Left ventricle myocardium superior (tissue), 1 donor: ENCODE data around the gene MAST4. TPM values are rescaled to one million over a fixed set of nuclear protein-coding genes. Genes with fewer than 3 reads are reported as not detected.
"Not testable (repeated sequence)": the region's sequence is repeated elsewhere in the genome, so short reads cannot be mapped to it uniquely, and the experiment has no call there.

Experiments
- ATAC-seq: fragments of 200-7000 bp; cut with Tn5 transposase; one replicate; pipeline ENCODE4 v1.9.1; 2020; ENCODE audit warnings: mild to moderate bottlenecking, moderate library complexity
- DNase-seq: peaks from one replicate; pipeline ENCODE4 v3.0.0-alpha.2; 2020
- intact Hi-C: fragments of 100-400 bp; cut with micrococcal nuclease; formaldehyde crosslinking; loops from one replicate; pipeline ENCODE4 v1.11.0; 2022
- total RNA-seq: library from RNA; stranded (reverse); fragmentation: NEBNext Ultra II Directional; extraction: Animal tissue kit (Norgen Biotek cat#: 25700); gene quantifications from one replicate; pipeline ENCODE4 v1.2.1, GENCODE V29; 2021
- donor health status: DM: no; HTN: yes; CAD: no; lungs with severe emphysema.

MAST4 gene
- total RNA-seq, 1 donor from 2014 or later = 51.5 TPM

GRCh38 chr5:67156976-67157583, 560.9 kb downstream of the MAST4 start:
- DNase-seq (peak; percentile 40), ATAC-seq (no peak)
- intact Hi-C loops = loop anchor here (10.0 kb wide), 2 partner anchors 48 to 342 kb away; no protein-coding TSS in a partner anchor

- intact Hi-C loops = no loop called here
- ATAC-seq = no peak
- DNase-seq = no peak
Measured at GRCh38 chr5:67160272-67160671, 564.1 kb downstream of the MAST4 start.

- ATAC-seq (no peak), DNase-seq (no peak)
- intact Hi-C loops = no loop called here
Measured at GRCh38 chr5:67160985-67161384, 564.8 kb downstream of the MAST4 start.

GRCh38 chr5:67161767-67162166, 565.6 kb downstream of the MAST4 start:
- DNase-seq (no peak), ATAC-seq (no peak)
- intact Hi-C loops = no loop called here

GRCh38 chr5:67163231-67163756, 567.1 kb downstream of the MAST4 start:
- ATAC-seq (no peak), DNase-seq (no peak)
- intact Hi-C loops = no loop called here

- ATAC-seq (no peak), DNase-seq (no peak)
- intact Hi-C loops = no loop called here
Measured at GRCh38 chr5:67163863-67164595, 567.8 kb downstream of the MAST4 start.

- no peak for DNase-seq
- intact Hi-C loops = no loop called here
- no peak for ATAC-seq
Measured at GRCh38 chr5:67164856-67165525, 568.8 kb downstream of the MAST4 start.

- ATAC-seq (peak; percentile 86), DNase-seq (peak; percentile 90)
- intact Hi-C loops = no loop called here
Measured at GRCh38 chr5:67165526-67166459, 569.6 kb downstream of the MAST4 start.

GRCh38 chr5:67166460-67167285, 570.5 kb downstream of the MAST4 start:
- peak; percentile 74 for DNase-seq

GRCh38 chr5:67168069-67168468, 571.9 kb downstream of the MAST4 start:
- intact Hi-C loops = no loop called here
- ATAC-seq (no peak), DNase-seq (no peak)

More at GRCh38 chr5:67166460-67167285, 570.5 kb downstream of the MAST4 start:
- intact Hi-C loops = no loop called here
- peak; percentile 59 for ATAC-seq

GRCh38 chr5:67170767-67171166, 574.6 kb downstream of the MAST4 start:
- peak; percentile 60 for ATAC-seq
- no peak for DNase-seq
- intact Hi-C loops = no loop called here

GRCh38 chr5:67173351-67173750, 577.2 kb downstream of the MAST4 start:
- intact Hi-C loops, ATAC-seq, DNase-seq: not testable (repeated sequence)

- no peak for ATAC-seq
- intact Hi-C loops = no loop called here
Measured at GRCh38 chr5:67173959-67174358, 577.8 kb downstream of the MAST4 start.

GRCh38 chr5:67176936-67177335, 580.7 kb downstream of the MAST4 start:
- DNase-seq (no peak), ATAC-seq (no peak)
- intact Hi-C loops = no loop called here

More at GRCh38 chr5:67173959-67174358, 577.8 kb downstream of the MAST4 start:
- no peak for DNase-seq

GRCh38 chr5:67178085-67178484, 581.9 kb downstream of the MAST4 start:
- intact Hi-C loops = no loop called here
- no peak for ATAC-seq
- DNase-seq = no peak

GRCh38 chr5:67178966-67179365, 582.8 kb downstream of the MAST4 start:
- intact Hi-C loops = no loop called here
- no peak for DNase-seq
- ATAC-seq = no peak

- ATAC-seq = no peak
- no peak for DNase-seq
- intact Hi-C loops = no loop called here
Measured at GRCh38 chr5:67179697-67180361, 583.6 kb downstream of the MAST4 start.
